NCI-H128 (cell line): ENCODE measurements around the gene MSL3B.

ENCODE experiments used
- DNase-seq: peaks from one replicate; lab custom pipeline; 2025; ENCODE audit not compliant: unreplicated experiment; lab: John Stamatoyannopoulos, UW

Gene MSL3B

GRCh38 chr2:233853353-233853752 is 14.8 kb downstream of the MSL3B start:
- DNase-seq: no peak

- no peak for DNase-seq
Observed at GRCh38 chr2:233852056-233852455, 16.1 kb downstream of the MSL3B start.

DNA sequence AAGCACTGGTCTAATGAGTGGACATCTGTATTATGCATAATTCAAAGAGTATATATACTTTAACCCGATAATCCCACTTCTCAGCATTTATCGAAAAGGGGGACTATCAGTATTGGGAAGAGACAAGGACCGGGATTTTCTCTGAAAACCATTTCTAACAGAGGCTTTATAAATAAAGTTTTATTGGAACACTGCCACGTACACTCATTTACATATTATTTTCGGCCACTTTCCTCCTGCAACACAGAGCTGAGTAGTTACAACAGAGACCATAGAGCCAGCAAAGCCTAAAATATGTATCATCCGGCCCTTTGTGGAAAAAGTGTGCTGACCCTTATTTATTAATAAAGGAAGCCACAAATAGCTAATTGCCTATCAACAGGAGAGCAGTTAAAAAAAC is 17.0 kb downstream of the MSL3B start:
- DNase-seq: no peak

DNA sequence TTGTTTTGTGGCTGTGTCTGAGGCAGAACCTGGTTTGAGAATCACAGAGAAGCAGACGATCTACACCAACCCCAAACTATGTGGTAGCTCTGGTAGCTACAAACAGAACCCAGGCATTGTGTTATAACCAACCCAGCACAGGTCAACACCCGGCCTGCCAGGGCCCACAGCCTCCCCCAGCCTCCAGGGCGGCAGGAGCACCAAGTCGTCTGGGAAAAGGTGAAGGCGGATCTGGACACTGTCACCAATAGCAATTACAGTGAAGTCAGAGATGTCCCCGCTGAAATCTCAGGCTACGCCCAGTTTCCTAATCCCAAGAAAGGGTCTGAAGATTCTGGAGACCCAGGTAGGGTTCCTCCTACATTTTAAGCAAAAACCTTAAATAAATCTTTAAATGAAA is 17.4 kb downstream of the MSL3B start:
- no peak for DNase-seq

GRCh38 chr2:233849607-233850271 is 18.4 kb downstream of the MSL3B start:
- no peak for DNase-seq

DNA sequence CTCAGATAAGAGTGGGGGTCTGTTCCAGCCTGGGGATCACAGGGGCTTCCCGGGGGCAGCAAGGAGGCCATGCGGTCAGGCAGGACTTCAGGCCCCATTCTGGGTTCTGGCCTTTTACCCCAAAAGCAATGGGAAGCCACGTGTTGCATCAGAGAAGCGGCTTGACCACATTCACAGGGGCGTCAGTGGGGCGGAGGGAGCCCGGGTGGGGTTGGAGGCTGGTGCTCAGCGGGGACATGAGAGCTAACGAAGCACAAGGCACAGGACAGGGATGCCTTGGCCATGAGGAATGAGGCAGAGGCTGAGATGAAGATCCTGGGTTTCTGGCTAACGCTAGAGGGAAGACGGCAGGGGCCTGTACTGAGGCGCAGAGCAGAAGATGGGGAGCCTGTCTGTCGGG is 19.9 kb downstream of the MSL3B start:
- DNase-seq: no peak

DNA sequence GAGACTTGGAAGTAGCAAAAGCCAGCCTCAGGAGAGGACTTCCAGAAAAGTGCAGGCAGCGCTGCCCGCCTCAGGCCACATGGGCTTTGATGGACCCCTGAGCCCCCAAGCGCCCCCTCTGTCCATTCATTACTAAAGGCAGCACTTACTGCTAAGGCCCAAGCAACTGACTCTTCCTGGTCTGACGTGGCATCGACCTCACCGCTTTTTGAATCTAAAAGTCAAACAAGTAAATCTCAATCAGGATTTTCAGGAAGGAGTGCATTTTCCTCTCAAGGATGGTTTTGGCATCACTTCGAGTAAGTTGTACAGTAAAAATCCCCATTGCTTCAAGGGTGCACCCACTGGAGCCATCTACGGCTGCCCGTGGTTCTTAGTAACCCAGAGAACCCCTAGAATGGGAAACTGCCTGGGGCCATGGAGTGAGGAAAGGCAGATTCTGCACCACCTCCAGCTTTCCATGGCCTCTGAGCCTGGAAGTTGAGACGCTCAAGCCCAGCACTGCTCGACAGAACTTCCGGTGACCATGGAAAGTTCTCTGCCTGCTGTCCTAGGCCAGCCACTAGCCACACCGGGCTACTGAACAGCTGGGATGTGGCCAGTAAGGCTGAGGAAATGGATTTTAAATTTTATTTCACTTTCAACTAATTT is 20.8 kb downstream of the MSL3B start:
- no peak for DNase-seq

- no peak for DNase-seq
Observed at GRCh38 chr2:233846387-233847247, 21.6 kb downstream of the MSL3B start.

DNA sequence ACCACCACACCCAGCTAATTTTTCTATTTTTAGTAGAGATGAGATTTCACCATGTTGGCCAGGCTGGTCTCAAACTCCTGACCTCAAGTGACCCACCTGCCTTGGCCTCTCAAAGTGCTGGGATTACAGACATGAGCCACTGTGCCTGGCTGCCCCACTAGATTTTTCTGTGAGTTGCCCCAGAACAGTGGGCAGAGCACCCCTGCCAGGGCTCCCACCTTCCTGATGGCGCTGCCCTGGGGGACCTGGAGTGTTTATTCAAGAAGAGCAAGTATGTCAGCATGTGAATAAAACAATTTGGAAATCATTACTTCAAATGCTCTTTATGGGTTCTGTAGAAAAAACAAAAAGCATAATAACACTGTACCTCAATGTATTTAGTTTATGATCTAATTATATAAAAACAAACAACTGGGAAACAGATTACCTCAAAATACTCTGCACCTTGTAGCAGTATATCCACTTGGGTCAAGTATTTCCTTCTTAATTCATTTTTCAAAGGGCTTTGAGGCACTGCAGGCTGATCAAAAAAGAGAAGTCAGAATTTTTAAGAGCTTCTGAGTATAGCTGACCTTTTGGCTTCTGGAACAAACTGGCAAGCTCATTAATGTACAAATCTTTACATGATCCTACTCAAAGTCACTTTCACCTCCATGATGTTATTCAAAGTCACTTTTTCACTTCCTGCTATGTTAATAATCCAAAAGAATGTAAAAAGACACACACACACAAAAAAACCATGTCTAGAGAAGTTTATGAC is 22.7 kb downstream of the MSL3B start:
- DNase-seq: no peak

GRCh38 chr2:233844836-233845235 is 23.4 kb downstream of the MSL3B start:
- no peak for DNase-seq

GRCh38 chr2:233844064-233844807 is 23.9 kb downstream of the MSL3B start:
- DNase-seq: no peak

DNA sequence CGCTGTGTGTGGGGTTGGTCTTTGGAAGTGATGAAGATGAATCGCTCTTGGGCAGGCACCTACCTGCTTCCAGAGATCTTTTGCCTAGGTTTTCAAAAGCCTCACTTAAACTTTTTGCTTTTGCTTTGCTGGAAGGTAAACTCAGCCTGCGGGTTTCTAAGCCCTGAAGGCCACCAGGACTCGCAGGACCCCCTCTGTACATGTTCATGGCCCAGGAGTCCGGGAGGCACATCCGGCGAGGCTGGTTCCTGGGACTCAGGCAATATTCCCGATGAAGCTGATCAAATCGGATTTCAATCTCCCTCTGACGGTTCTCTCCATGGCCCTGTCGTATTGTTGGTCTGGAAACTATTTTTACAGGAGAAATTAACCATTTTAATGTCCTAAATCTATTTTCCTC is 27.0 kb downstream of the MSL3B start:
- no peak for DNase-seq

DNA sequence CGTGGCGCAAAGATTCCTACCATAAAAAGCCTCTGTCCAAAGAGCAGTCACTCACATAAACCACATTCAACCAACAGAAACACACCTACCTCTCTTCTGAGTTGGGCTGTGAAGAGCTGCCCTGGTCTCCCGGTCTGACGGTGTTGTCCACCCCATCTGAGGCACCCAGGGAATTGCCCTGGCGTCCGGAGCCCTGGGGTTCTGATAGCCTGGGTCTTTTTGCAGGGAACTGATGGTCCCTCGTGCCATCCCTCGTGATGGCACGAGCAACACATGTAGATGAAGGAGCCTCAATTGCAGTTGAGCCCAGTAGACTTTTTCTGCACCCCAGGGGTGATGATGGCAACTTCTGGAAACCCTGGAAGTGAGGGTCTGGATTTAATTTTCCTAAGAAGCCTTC is 27.7 kb downstream of the MSL3B start:
- no peak for DNase-seq

GRCh38 chr2:233839447-233839820 is 28.8 kb downstream of the MSL3B start:
- no peak for DNase-seq

GRCh38 chr2:233838726-233839446 is 29.3 kb downstream of the MSL3B start:
- DNase-seq: no peak

GRCh38 chr2:233838251-233838650 is 29.9 kb downstream of the MSL3B start:
- DNase-seq: no peak

- DNase-seq: no peak
Observed at GRCh38 chr2:233837694-233838229, 30.4 kb downstream of the MSL3B start.

- DNase-seq: no peak
Observed at GRCh38 chr2:233836359-233836758, 31.8 kb downstream of the MSL3B start.

DNA sequence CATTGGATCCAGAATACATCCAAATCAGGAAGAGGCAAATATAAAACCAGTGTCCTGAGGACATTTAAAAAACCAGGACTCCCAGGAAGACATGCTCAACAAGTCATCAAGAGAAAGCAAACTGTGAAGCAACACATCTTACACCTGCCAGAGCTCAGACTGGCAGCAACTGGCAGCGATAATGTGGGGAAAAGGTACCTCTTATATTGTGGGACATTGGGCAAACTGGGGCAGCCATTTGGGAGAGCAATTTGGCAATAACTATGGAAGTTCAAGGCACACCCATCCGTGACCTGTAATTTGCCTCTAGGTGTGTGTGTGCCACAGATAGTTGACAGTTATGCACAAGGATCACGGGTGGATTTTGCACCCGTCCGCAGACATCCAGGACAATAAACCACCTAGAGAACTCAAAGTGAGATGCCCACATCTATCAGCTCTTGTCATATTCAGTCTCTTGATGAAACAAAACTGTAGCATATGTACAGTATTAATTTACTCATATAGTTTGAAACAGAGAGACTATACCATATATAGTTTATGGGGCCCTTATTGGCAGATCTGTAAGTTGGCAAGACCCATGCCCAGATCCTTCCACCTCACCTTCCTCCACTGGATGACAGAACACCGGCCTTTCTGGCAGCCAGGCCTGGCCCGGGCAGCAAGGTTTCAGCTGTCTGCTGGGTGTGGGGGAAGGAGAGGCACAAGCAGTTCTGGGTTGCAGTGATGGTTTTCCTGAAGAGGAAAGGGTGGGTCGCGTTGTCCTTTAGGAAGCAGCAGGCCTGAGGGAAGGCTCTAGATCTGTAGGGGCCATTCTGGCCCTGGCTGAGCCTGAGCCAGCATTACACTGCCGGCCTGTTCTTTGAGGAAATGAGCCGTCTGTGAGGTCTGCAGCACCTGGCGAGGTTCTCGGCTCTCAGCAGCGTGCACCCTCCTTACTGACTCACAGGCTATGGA is 32.7 kb downstream of the MSL3B start:
- DNase-seq: no peak
